22Rv1 (cell line): ENCODE results near the gene CAMTA1.

Experiments
- H3K27ac ChIP-seq: fragments of 450-650 bp; 2 replicates; pipeline ENCODE4 v1.5.1; 2017
- CTCF ChIP-seq: fragments of 450-650 bp; IDR thresholded peaks from 2 replicates; pipeline ENCODE4 v1.5.1; 2017; ENCODE audit warnings: mild to moderate bottlenecking
- ZFX ChIP-seq: fragments of 450-650 bp; IDR thresholded peaks from 2 replicates; pipeline ENCODE4 v1.6.1; 2017; ENCODE audit warnings: antibody characterized with exemption, borderline replicate concordance

Gene CAMTA1

GRCh38 chr1:7464736-7465135 lies 679.5 kb downstream of the CAMTA1 start:
- no peak overlapping the region for H3K27ac ChIP-seq
- no peak for TF ChIP-seq ZFX
- no peak for TF ChIP-seq CTCF

- TF ChIP-seq CTCF (no peak), ZFX (no peak)
- H3K27ac ChIP-seq = no peak overlapping the region
Measured at GRCh38 chr1:7467476-7468175, 682.4 kb downstream of the CAMTA1 start.

GRCh38 chr1:7468248-7468647 lies 683.0 kb downstream of the CAMTA1 start:
- H3K27ac ChIP-seq = no peak overlapping the region
- TF ChIP-seq ZFX = no peak

GRCh38 chr1:7469255-7469938 lies 684.1 kb downstream of the CAMTA1 start:
- TF ChIP-seq CTCF (no peak), ZFX (no peak)
- H3K27ac ChIP-seq = no peak overlapping the region

GRCh38 chr1:7470904-7471638 lies 685.8 kb downstream of the CAMTA1 start:
- TF ChIP-seq CTCF = no peak
- TF ChIP-seq ZFX = no peak
- no peak overlapping the region for H3K27ac ChIP-seq

- TF ChIP-seq CTCF = no peak
- TF ChIP-seq ZFX = no peak
- H3K27ac ChIP-seq = no peak overlapping the region
Measured at GRCh38 chr1:7471836-7472235, 686.6 kb downstream of the CAMTA1 start.

GRCh38 chr1:7473223-7474142 lies 688.2 kb downstream of the CAMTA1 start:
- TF ChIP-seq ZFX (no peak), CTCF (no peak)
- H3K27ac ChIP-seq = no peak overlapping the region
